Activated T-helper 2 cell treated with anti-CD3 and anti-CD28 coated beads, Interferon-gamma antibody, Interleukin-2, Interleukin-4, amounts not matched to agents 10 μg/mL and 5 μg/mL and 100 μg/mL, durations not matched to agents 14 hours and 24 hours and 36 hours (primary cell): Measurements from ENCODE around the gene DDAH2. TPM values are rescaled to one million over a fixed set of nuclear protein-coding genes. Genes with fewer than 3 reads are reported as not detected.

Experiments
- DNase-seq: peaks from one replicate; pipeline ENCODE4 v3.0.0; 2021; ENCODE audit warnings: low spot score
- H3K27ac Mint-ChIP-seq: one replicate; pipeline ENCODE4 v1.8.0; 2021; ENCODE audit warnings: mixed read lengths
- H3K27me3 Mint-ChIP-seq: one replicate; pipeline ENCODE4 v1.8.0; 2021; ENCODE audit warnings: low read depth, mixed read lengths
- H3K36me3 Mint-ChIP-seq: one replicate; pipeline ENCODE4 v1.8.0; 2021; ENCODE audit warnings: low read depth, mixed read lengths
- H3K4me1 Mint-ChIP-seq: one replicate; pipeline ENCODE4 v1.8.0; 2021; ENCODE audit warnings: low read depth, mixed read lengths
- H3K4me3 Mint-ChIP-seq: one replicate; pipeline ENCODE4 v1.8.0; 2021; ENCODE audit warnings: low read depth, mild to moderate bottlenecking, moderate library complexity, mixed read lengths
- H3K9me3 Mint-ChIP-seq: one replicate; pipeline ENCODE4 v1.8.0; 2021; ENCODE audit warnings: mixed read lengths
- intact Hi-C: fragments of 100-400 bp; cut with micrococcal nuclease; formaldehyde crosslinking; loops from one replicate; pipeline ENCODE4 v1.15.1; 2023
- total RNA-seq: library from RNA; stranded (reverse); gene quantifications from 2 replicates; pipeline ENCODE4 v1.2.3, GENCODE V29; 2022

DDAH2 gene
- total RNA-seq, 1 donor from 2014 or later, result 7.7 TPM

DNA sequence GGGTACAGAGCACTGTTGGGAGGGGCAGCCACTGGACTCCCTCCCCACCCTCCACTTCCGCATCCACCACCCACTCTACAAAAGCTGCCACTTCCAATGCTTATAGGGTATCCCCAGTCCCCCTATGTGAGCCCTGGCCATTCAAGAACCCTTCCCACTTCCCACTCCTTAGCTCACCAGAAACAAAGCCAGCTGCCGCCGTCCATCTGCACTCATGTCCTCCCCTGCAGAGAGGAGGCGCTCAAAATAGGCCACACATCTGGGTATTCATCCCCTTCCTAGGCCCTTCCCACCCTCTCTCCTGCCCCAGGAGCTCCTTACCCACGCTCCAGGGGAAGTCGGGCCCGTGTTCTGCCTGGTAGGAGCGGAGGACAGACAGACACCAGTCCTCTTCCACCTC is 41.8 kb downstream of the DDAH2 start:
- H3K36me3 Mint-ChIP-seq, result peaks cover 37% of the 10 kb centered on the region
- H3K4me3 Mint-ChIP-seq, result no peak overlapping the region
- H3K27me3 Mint-ChIP-seq, result no peaks in the 10 kb centered on the region
- no peak for DNase-seq
- no peaks in the 10 kb centered on the region for H3K9me3 Mint-ChIP-seq
- no peak overlapping the region for H3K27ac Mint-ChIP-seq
- intact Hi-C loops, result loop anchor here (10.0 kb wide), 1 partner anchor 267 kb away; the partner anchor contains the start of genes NELFE and SKIC2
- H3K4me1 Mint-ChIP-seq, result peaks cover 10% of the 10 kb centered on the region

DNA sequence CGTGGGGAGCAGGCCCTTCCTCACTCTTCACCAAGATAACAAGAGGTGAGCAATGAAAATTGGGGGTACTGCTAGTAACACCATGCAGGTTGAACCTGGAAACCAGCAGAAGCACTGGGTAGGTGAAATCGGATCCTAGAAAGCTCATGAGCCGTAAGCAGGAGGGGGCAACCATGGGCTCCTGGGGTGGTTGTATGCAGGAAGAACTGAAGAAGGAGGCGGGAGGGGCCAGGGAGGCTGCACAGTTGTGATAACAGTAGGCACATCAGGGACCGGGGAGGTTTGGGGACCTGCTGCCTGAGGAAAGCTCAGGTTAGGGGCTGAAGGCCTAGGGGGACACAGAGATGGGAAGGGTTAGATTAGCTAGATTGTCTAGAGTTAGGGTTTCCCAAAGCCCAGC is 42.6 kb downstream of the DDAH2 start:
- Mint-ChIP-seq H3K9me3 (no peaks in the 10 kb centered on the region), H3K4me1 (peaks cover 12% of the 10 kb centered on the region), H3K27ac (peak overlapping the region; percentile 13), H3K4me3 (no peak overlapping the region), H3K27me3 (no peaks in the 10 kb centered on the region), H3K36me3 (peaks cover 34% of the 10 kb centered on the region)
- intact Hi-C loops, result loop anchor here (10.0 kb wide), 1 partner anchor 268 kb away; the partner anchor contains the start of genes NELFE and SKIC2
- no peak for DNase-seq

DNA sequence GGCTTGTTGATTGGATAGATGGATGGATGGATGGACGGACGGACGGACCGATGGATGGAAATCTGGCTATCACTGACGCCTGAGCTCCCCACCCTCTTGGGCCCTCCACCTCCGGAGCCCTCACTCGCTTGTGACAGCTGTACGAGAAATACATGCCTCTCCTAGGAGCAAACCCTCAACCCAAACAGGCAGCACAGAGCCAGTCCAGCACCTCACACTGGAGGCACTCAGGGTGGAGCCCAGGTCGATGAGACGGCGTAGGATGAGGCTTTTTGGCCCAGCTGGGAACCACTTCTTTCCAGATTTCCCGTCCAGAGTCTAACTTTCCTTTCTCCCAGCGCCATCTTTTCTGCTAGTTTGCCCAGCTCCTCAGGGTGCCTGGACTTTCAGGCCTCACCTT is 45.5 kb downstream of the DDAH2 start:
- H3K27ac Mint-ChIP-seq, result no peak overlapping the region
- H3K36me3 Mint-ChIP-seq, result peaks cover 21% of the 10 kb centered on the region
- H3K27me3 Mint-ChIP-seq, result no peaks in the 10 kb centered on the region
- intact Hi-C loops, result loop anchor here (5.0 to 10.0 kb wide), 2 partner anchors 149 to 271 kb away; partner anchors contain the start of genes NELFE and SKIC2
- H3K4me1 Mint-ChIP-seq, result peaks cover 16% of the 10 kb centered on the region
- no peak for DNase-seq
- no peak overlapping the region for H3K4me3 Mint-ChIP-seq
- H3K9me3 Mint-ChIP-seq, result no peaks in the 10 kb centered on the region

DNA sequence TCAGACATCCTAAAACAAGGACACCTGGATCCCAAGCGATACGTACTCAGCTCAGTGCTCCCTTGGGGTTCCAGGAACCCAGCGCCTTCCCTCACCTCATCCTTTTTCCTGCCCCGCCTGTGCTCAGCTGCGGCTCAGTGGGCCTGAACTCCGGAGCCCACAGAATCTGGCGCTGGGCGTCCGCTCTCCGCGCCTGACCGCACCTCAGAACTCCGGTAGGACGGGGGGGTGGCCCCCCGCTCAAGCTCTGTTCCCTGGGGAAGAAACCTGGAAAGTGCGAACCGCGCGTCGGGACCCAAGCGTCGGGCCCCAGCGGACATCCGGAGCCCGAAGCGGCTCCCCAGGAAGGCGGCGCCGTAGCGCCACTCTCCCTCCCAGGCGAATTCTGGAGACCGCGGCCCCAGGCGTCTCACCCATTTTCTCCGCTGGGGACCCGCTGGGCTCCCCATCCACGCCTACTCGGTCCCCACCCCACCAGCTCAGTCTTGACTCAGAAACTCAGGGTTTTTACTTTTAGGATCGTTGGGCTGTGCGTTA is 47.9 kb downstream of the DDAH2 start:
- Mint-ChIP-seq H3K9me3 (no peaks in the 10 kb centered on the region), H3K27me3 (no peaks in the 10 kb centered on the region), H3K4me1 (peaks cover 21% of the 10 kb centered on the region), H3K4me3 (peak overlapping the region; percentile 73), H3K36me3 (peaks cover 7% of the 10 kb centered on the region), H3K27ac (no peak overlapping the region)
- intact Hi-C loops, result loop anchor here (2.0 to 10.0 kb wide), 3 partner anchors 58 to 274 kb away; partner anchors contain the start of genes NELFE and SKIC2
- DNase-seq, result no peak

DNA sequence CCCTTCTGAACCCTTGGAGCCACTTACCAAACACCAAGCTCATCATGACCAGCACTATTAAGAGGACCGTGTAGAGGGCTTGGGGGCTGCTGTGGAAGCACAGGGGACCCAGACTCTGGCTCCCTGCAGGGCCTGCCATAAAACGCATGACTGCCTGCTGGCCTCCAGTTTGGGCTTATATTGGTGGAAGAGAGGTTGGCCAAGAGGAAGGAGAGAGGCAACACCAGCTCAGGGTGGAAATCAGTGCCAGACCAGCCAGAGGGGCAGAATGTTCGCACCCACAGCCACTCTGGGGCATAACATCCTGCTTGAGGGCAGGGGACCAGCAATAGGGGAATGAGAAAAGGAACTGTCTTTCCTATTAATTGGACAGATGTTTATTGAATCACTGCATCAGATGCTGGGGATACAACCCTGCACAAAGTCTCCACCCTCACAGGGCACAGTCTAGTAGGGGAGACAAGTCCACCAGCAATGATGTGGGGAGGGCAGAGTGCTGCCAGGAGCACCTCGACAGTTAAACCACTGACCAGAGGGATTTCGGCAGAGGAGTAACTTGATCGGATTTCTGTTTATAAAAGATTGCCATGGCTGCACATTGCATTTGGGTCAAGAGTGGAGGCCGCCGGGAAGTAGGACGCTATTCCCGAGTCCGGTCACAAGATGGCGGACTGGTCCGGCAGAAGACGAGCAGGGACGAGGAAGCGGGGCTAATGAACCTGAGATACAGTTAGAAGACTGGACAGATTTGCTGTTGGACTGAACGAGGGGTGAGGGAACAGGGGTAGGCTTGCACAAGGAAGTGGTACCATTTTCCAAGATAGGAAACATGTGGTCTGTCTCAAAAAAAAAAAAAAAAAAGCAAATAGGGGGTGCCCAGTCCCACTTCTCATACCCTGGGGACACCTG is 48.6 kb downstream of the DDAH2 start, which contains the start of gene LY6G5C:
LY6G5C (minus strand) TSS at position 842 of the 909 bp plus-strand sequence; CDS start at position 148, 694 bp downstream.
- Mint-ChIP-seq H3K4me1 (peaks cover 21% of the 10 kb centered on the region), H3K9me3 (no peaks in the 10 kb centered on the region), H3K36me3 (peaks cover under 1% of the 10 kb centered on the region), H3K27ac (peak within 1 kb of the TSS; percentile 64), H3K27me3 (no peaks in the 10 kb centered on the region), H3K4me3 (peak within 1 kb of the TSS; percentile 73)
- peak; percentile 58 for DNase-seq
- intact Hi-C loops, result loop anchor here (1.0 to 10.0 kb wide), 4 partner anchors 58 to 274 kb away; partner anchors contain the start of genes NELFE and SKIC2

DNA sequence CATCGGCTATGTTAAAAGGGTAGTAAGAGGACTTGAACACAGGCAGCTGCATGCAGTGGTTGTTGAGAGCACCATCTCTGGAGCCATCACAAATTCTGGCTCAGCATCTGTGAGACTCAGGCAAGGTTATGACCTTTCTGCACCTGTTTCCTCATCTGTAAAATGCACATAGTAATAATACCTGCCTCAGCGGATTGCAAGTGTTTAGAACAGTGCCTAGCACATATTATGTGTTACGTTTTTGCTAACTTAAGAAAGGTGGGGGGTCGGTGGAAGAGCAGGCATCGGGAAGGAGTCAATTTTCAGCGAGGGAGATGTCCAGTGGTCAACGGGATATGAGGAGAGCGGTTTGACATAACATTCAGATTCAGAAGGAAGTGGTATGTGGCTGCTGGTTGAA is 51.1 kb downstream of the DDAH2 start:
- Mint-ChIP-seq H3K27ac (no peak overlapping the region), H3K4me3 (no peak overlapping the region), H3K9me3 (no peaks in the 10 kb centered on the region), H3K27me3 (no peaks in the 10 kb centered on the region), H3K4me1 (peaks cover 21% of the 10 kb centered on the region), H3K36me3 (peaks cover 8% of the 10 kb centered on the region)
- no peak for DNase-seq
- intact Hi-C loops, result no loop called here

Other genes starting within 250 kb of the DDAH2 start
- 30.6 and 31.5 TPM in 2 replicates for gene MICB, start 231.2 kb downstream of the DDAH2 start, total RNA-seq
- gene MCCD1, start 200.3 kb downstream of the DDAH2 start, total RNA-seq, result not detected in 2 replicates
- 579 and 583 TPM in 2 replicates for gene DDX39B, start 187.3 kb downstream of the DDAH2 start, total RNA-seq
- gene ATP6V1G2, start 182.7 kb downstream of the DDAH2 start, total RNA-seq, result 0.69 and 0.82 TPM in 2 replicates
- 15.7 and 17.6 TPM in 2 replicates for gene NFKBIL1, start 181.7 kb downstream of the DDAH2 start, total RNA-seq
- 293 and 308 TPM in 2 replicates for gene LTA, start 157.0 kb downstream of the DDAH2 start, total RNA-seq
- gene TNF, start 153.7 kb downstream of the DDAH2 start, total RNA-seq, result 94.4 and 96.8 TPM in 2 replicates
- gene LTB, start 146.9 kb downstream of the DDAH2 start, total RNA-seq, result 16.3 and 16.6 TPM in 2 replicates
- 10.2 and 14.6 TPM in 2 replicates for gene LST1, start 143.0 kb downstream of the DDAH2 start, total RNA-seq
- 8.0 and 9.3 TPM in 2 replicates for gene NCR3, start 136.3 kb downstream of the DDAH2 start, total RNA-seq
- gene AIF1, start 114.1 kb downstream of the DDAH2 start, total RNA-seq, result 71.8 and 78.2 TPM in 2 replicates
- gene PRRC2A, start 108.6 kb downstream of the DDAH2 start, total RNA-seq, result 298 and 304 TPM in 2 replicates
- 330 and 335 TPM in 2 replicates for gene BAG6, start 76.6 kb downstream of the DDAH2 start, total RNA-seq
- gene APOM, start 73.4 kb downstream of the DDAH2 start, total RNA-seq, result 2.3 and 2.4 TPM in 2 replicates
- 18.1 and 19.3 TPM in 2 replicates for gene C6orf47, start 68.5 kb downstream of the DDAH2 start, total RNA-seq
- gene GPANK1, start 64.3 kb downstream of the DDAH2 start, total RNA-seq, result 31.5 and 34.7 TPM in 2 replicates
- 266 and 279 TPM in 2 replicates for gene CSNK2B, start 63.2 kb downstream of the DDAH2 start, total RNA-seq
- 31.0 and 32.1 TPM in 2 replicates for gene LY6G5B, start 59.3 kb downstream of the DDAH2 start, total RNA-seq
- 4.6 and 4.8 TPM in 2 replicates for gene LY6G5C, start 48.2 kb downstream of the DDAH2 start, total RNA-seq
- 51.4 and 52.7 TPM in 2 replicates for gene ABHD16A, start 26.0 kb downstream of the DDAH2 start, total RNA-seq
- not detected in 2 replicates for gene LY6G6F, start 22.4 kb downstream of the DDAH2 start, total RNA-seq
- gene LY6G6D, start 14.0 kb downstream of the DDAH2 start, total RNA-seq, result not detected in 2 replicates
- gene LY6G6C, start 7.6 kb downstream of the DDAH2 start, total RNA-seq, result not detected in 2 replicates
- not detected in 2 replicates for gene MPIG6B, start 5.9 kb downstream of the DDAH2 start, total RNA-seq
- gene CLIC1, start 7.2 kb upstream of the DDAH2 start, total RNA-seq, result 412 and 423 TPM in 2 replicates
- gene MSH5, start 10.7 kb upstream of the DDAH2 start, total RNA-seq, result 82.8 and 93.3 TPM in 2 replicates
- 16.4 and 18.9 TPM in 2 replicates for gene SAPCD1, start 33.4 kb upstream of the DDAH2 start, total RNA-seq
- 5.6 and 5.9 TPM in 2 replicates for gene VWA7, start 48.0 kb upstream of the DDAH2 start, total RNA-seq
- gene VARS1, start 66.5 kb upstream of the DDAH2 start, total RNA-seq, result 166 and 176 TPM in 2 replicates
- 130 TPM in 2 replicates for gene LSM2, start 77.7 kb upstream of the DDAH2 start, total RNA-seq
- 2.1 and 2.4 TPM in 2 replicates for gene HSPA1L, start 86.0 kb upstream of the DDAH2 start, total RNA-seq
- 112 and 118 TPM in 2 replicates for gene HSPA1A, start 86.2 kb upstream of the DDAH2 start, total RNA-seq
- gene HSPA1B, start 98.4 kb upstream of the DDAH2 start, total RNA-seq, result 116 and 120 TPM in 2 replicates
- gene NEU1, start 133.5 kb upstream of the DDAH2 start, total RNA-seq, result 21.3 and 21.6 TPM in 2 replicates
- gene SLC44A4, start 149.7 kb upstream of the DDAH2 start, total RNA-seq, result 0.18 TPM in 1 of 2 replicates, not detected in the other
- gene EHMT2, start 168.4 kb upstream of the DDAH2 start, total RNA-seq, result 76.3 and 76.5 TPM in 2 replicates
- gene ZBTB12, start 172.8 kb upstream of the DDAH2 start, total RNA-seq, result 4.8 and 4.9 TPM in 2 replicates
- 1.1 and 1.4 TPM in 2 replicates for gene C2, start 198.4 kb upstream of the DDAH2 start, total RNA-seq
- gene CFB, start 216.8 kb upstream of the DDAH2 start, total RNA-seq, result 0.16 TPM in 1 of 2 replicates, not detected in the other
- 81.2 and 82.0 TPM in 2 replicates for gene NELFE, start 229.7 kb upstream of the DDAH2 start, total RNA-seq
- gene SKIC2, start 229.9 kb upstream of the DDAH2 start, total RNA-seq, result 93.7 and 99.5 TPM in 2 replicates
- gene DXO, start 242.8 kb upstream of the DDAH2 start, total RNA-seq, result 15.7 and 16.6 TPM in 2 replicates